ENCODE results near the gene LBHD2.

- TF ChIP-seq CTCF (IDR thresholded peaks at IDR 0.05) (peak; percentile 83), EZH2 (IDR thresholded peaks at IDR 0.05; ENCODE audit: borderline replicate concordance, insufficient read depth, low read depth, low read length, poor library complexity, severe bottlenecking) (no peak)
Observed at GRCh38 chr14:103091041-103091882, 7.3 kb downstream of the LBHD2 start.
